K562 (cell line): ENCODE results near the gene KBTBD13. TPM values are rescaled to one million over a fixed set of nuclear protein-coding genes. Genes with fewer than 3 reads are reported as not detected.
A peak's percentile ranks its signal among the peaks of the same experiment; 100 is the strongest.

Source experiments
- BMI1 ChIP-seq: fragments of 150-350 bp; IDR thresholded peaks from 2 replicates; pipeline ENCODE4 v1.6.1; 2014; ENCODE audit warnings: low read length
- CREB3 ChIP-seq: fragments of 450-650 bp; conservative IDR thresholded peaks from 2 replicates; pipeline ENCODE4 v1.6.1; 2016; ENCODE audit warnings: missing genetic modification characterization, low read depth, mild to moderate bottlenecking, missing compliant biosample characterization, moderate library complexity
- DEAF1 ChIP-seq: fragments of 450-650 bp; formaldehyde crosslinking; IDR thresholded peaks from 2 replicates; pipeline ENCODE4 v1.4.0; 2020; ENCODE audit warnings: mild to moderate bottlenecking, moderate library complexity
- ETS2 ChIP-seq: IDR thresholded peaks from 2 replicates; pipeline ENCODE4 v1.6.1; 2016; ENCODE audit warnings: borderline replicate concordance, missing genetic modification characterization, mild to moderate bottlenecking, moderate library complexity, missing compliant biosample characterization; ENCODE audit not compliant: poor library complexity, severe bottlenecking
- GTF2A2 ChIP-seq: IDR thresholded peaks from 2 replicates; pipeline ENCODE4 v1.6.1; 2016; ENCODE audit warnings: mild to moderate bottlenecking, missing genetic modification characterization, missing compliant biosample characterization
- HNRNPLL ChIP-seq: fragments of 200-400 bp; formaldehyde crosslinking; IDR thresholded peaks from 2 replicates; pipeline ENCODE4 v1.6.1; 2017; ENCODE audit warnings: low read length, low read depth, mild to moderate bottlenecking; ENCODE audit not compliant: poor library complexity, severe bottlenecking
- JUN ChIP-seq, 2 experiments: sonication (generic) in 1 of 2; formaldehyde crosslinking in 1 of 2; IDR thresholded peaks; 2 replicates each; pipeline versions ENCODE4 v1.6.1 to v1.8.0; 2012 to 2022; ENCODE audit warnings: borderline replicate concordance in 2 of 2, mild to moderate bottlenecking in 2 of 2, improper control_type of control experiment in 1 of 2, low read depth in 1 of 2, low read length in 1 of 2, missing genetic modification reagents in 1 of 2
- KHSRP ChIP-seq: fragments of 450-650 bp; IDR thresholded peaks from 2 replicates; pipeline ENCODE4 v1.6.1; 2017
- SP1 ChIP-seq: sonication (generic); formaldehyde crosslinking; IDR thresholded peaks from 2 replicates; pipeline ENCODE4 v1.8.1; 2022; ENCODE audit warnings: mild to moderate bottlenecking, missing genetic modification reagents
- ZFP30 ChIP-seq: fragments of 250-450 bp; sonication (Bioruptor Pico); IDR thresholded peaks from 2 replicates; pipeline ENCODE4 v1.8.0; 2022; ENCODE audit warnings: moderate library complexity, mild to moderate bottlenecking, inconsistent platforms, borderline replicate concordance
- ZNF217 ChIP-seq: sonication (generic); formaldehyde crosslinking; IDR thresholded peaks from 2 replicates; pipeline ENCODE4 v1.8.0; 2022; ENCODE audit warnings: mild to moderate bottlenecking, missing genetic modification reagents
- ZNF584 ChIP-seq: fragments of 200-800 bp; sonication (Bioruptor generic); IDR thresholded peaks from 2 replicates; pipeline ENCODE4 v1.6.1; 2016; ENCODE audit warnings: low read depth, mild to moderate bottlenecking, missing genetic modification characterization, missing compliant biosample characterization
- polyA plus RNA-seq, 8 experiments: library from polyadenylated mRNA; depleted of rRNA in 4 of 8; stranded (reverse) in 5 of 8; unstranded in 3 of 8; fragments of >200 nt; fragmentation: Nextera tagmentation in 2 of 8; fragmentation: Illumina TruSeq in 1 of 8; extraction: Ambion mirVana in 2 of 8; extraction: Trizol in 1 of 8; gene quantifications; 2 replicates each; pipeline versions ENCODE4 v1.2.1 to v1.2.3, GENCODE V29; 2011 to 2014; ENCODE audit warnings: inconsistent platforms in 1 of 8, missing spikeins in 1 of 8
- total RNA-seq, 7 experiments: library from RNA; depleted of rRNA in 6 of 7; stranded (reverse); fragments of >200 nt in 6 of 7; fragmentation: Illumina TruSeq in 2 of 7; extraction: Trizol in 2 of 7; gene quantifications; 2 replicates each; pipeline versions ENCODE4 v1.2.1 to v1.2.3, GENCODE V29; 2011 to 2021; ENCODE audit warnings: low replicate concordance in 1 of 7
- TF ChIP-seq, protein P1 (sequence below): fragments of 250-450 bp; sonication (Bioruptor Pico); IDR thresholded peaks from 2 replicates; pipeline ENCODE4 v1.5.0; 2021
- TF ChIP-seq, protein P2 (sequence below), 2 experiments: fragments of 450-650 bp; formaldehyde crosslinking in 1 of 2; IDR thresholded peaks; 2 replicates each; pipeline versions ENCODE4 v1.4.0 to v1.6.1; 2014 to 2020; ENCODE audit warnings: mild to moderate bottlenecking in 2 of 2, borderline replicate concordance in 1 of 2, low read depth in 1 of 2

Gene KBTBD13
- total and polyA plus RNA-seq, 9 of the 15 experiments (the other 6 are each of a cell fraction or from before 2014, with no cell fraction given) = 0.07 to 0.13 (median 0.10) TPM; not detected in 3

DNA sequence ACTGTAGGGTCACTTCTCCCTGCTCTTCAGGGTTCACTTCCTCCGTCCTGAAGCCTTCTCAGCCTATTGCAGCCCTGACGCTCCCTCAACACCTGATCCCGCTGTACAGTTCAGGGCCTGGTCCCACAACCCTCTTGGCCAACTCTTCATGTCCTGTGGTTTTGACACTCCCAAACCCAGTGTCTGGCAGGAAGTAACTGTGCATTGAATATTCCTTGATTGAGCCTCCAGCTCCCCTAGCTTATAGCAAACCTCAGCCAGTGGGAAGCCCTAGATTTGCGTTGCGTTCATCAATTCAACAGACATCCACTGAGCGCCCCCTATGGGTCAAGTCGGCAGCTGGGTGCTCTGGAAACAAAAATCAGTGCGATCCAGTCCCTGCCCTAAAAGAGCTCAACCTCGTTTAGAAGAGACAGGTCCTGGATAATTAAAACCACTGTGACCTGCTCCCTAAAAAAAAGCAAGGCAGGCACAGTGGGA lies 24.9 kb downstream of the KBTBD13 start (continued):
- no peak for TF ChIP-seq CREB3 (tag)
- no peak for TF ChIP-seq ZNF584 (CRISPR knock-in tag)
- no peak for TF ChIP-seq ETS2 (tag)
- TF ChIP-seq ZFP30 (CRISPR knock-in tag) = no peak
- TF ChIP-seq, protein P1, sequence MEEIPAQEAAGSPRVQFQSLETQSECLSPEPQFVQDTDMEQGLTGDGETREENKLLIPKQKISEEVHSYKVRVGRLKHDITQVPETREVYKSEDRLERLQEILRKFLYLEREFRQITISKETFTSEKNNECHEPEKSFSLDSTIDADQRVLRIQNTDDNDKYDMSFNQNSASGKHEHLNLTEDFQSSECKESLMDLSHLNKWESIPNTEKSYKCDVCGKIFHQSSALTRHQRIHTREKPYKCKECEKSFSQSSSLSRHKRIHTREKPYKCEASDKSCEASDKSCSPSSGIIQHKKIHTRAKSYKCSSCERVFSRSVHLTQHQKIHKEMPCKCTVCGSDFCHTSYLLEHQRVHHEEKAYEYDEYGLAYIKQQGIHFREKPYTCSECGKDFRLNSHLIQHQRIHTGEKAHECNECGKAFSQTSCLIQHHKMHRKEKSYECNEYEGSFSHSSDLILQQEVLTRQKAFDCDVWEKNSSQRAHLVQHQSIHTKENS (CRISPR knock-in tag) = no peak
- TF ChIP-seq ZNF217 (CRISPR knock-in tag) = no peak
- TF ChIP-seq KHSRP = no peak
- TF ChIP-seq DEAF1 (CRISPR knock-in tag) = no peak
- no peak for TF ChIP-seq GTF2A2 (tag)
- TF ChIP-seq BMI1 = no peak
- TF ChIP-seq SP1 (CRISPR knock-in tag) = no peak
- no peak for TF ChIP-seq HNRNPLL
- TF ChIP-seq, protein P2, sequence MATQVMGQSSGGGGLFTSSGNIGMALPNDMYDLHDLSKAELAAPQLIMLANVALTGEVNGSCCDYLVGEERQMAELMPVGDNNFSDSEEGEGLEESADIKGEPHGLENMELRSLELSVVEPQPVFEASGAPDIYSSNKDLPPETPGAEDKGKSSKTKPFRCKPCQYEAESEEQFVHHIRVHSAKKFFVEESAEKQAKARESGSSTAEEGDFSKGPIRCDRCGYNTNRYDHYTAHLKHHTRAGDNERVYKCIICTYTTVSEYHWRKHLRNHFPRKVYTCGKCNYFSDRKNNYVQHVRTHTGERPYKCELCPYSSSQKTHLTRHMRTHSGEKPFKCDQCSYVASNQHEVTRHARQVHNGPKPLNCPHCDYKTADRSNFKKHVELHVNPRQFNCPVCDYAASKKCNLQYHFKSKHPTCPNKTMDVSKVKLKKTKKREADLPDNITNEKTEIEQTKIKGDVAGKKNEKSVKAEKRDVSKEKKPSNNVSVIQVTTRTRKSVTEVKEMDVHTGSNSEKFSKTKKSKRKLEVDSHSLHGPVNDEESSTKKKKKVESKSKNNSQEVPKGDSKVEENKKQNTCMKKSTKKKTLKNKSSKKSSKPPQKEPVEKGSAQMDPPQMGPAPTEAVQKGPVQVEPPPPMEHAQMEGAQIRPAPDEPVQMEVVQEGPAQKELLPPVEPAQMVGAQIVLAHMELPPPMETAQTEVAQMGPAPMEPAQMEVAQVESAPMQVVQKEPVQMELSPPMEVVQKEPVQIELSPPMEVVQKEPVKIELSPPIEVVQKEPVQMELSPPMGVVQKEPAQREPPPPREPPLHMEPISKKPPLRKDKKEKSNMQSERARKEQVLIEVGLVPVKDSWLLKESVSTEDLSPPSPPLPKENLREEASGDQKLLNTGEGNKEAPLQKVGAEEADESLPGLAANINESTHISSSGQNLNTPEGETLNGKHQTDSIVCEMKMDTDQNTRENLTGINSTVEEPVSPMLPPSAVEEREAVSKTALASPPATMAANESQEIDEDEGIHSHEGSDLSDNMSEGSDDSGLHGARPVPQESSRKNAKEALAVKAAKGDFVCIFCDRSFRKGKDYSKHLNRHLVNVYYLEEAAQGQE (IDR thresholded peaks at IDR 0.05; ENCODE audit: borderline replicate concordance) = peak; percentile 36; the same call in 1 of the 2 replicates
- TF ChIP-seq, protein P2 (CRISPR knock-in tag; IDR thresholded peaks at IDR 0.05; ENCODE audit: low read depth) = no peak
- no peak for TF ChIP-seq JUN (IDR thresholded peaks at IDR 0.05; ENCODE audit: borderline replicate concordance, low read depth, low read length)
- TF ChIP-seq JUN (CRISPR knock-in tag; IDR thresholded peaks at IDR 0.05; ENCODE audit: borderline replicate concordance) = no peak
